HG03108 (cell line): ENCODE data around the gene SUGCT.

Source experiments
- ATAC-seq: cut with Tn5 transposase; IDR thresholded peaks from one replicate; pipeline ENCODE4 v1.9.1; 2021; ENCODE audit warnings: moderate library complexity; ENCODE audit not compliant: unreplicated experiment

Gene SUGCT

GRCh38 chr7:40884241-40884640, 749.4 kb downstream of the SUGCT start:
- no peak for ATAC-seq

- no peak for ATAC-seq
These were observed 750.7 kb downstream of the SUGCT start for GRCh38 chr7:40885503-40885902.

- ATAC-seq = no peak
These were observed 752.3 kb downstream of the SUGCT start for GRCh38 chr7:40887099-40887498.

GRCh38 chr7:40888499-40888898, 753.7 kb downstream of the SUGCT start:
- no peak for ATAC-seq

- ATAC-seq = no peak
These were observed 754.3 kb downstream of the SUGCT start for GRCh38 chr7:40889099-40889498.

- ATAC-seq = no peak
These were observed 754.7 kb downstream of the SUGCT start for GRCh38 chr7:40889539-40889938.

- no peak for ATAC-seq
These were observed 755.4 kb downstream of the SUGCT start for GRCh38 chr7:40890088-40890692.

- no peak for ATAC-seq
These were observed 756.4 kb downstream of the SUGCT start for GRCh38 chr7:40891232-40891631.

- ATAC-seq = no peak
These were observed 764.3 kb downstream of the SUGCT start for GRCh38 chr7:40899151-40899550.

- no peak for ATAC-seq
These were observed 765.1 kb downstream of the SUGCT start for GRCh38 chr7:40899636-40900507.

GRCh38 chr7:40903872-40904271, 769.1 kb downstream of the SUGCT start:
- no peak for ATAC-seq

GRCh38 chr7:40907286-40907685, 772.5 kb downstream of the SUGCT start:
- no peak for ATAC-seq

- ATAC-seq = no peak
These were observed 774.7 kb downstream of the SUGCT start for GRCh38 chr7:40909346-40909980.
